Ascending aorta (tissue), 2 donors: Measurements from ENCODE around the gene ANTXR1. TPM values are rescaled to one million over a fixed set of nuclear protein-coding genes. Genes with fewer than 3 reads are reported as not detected.

Experiments used
- DNase-seq, 2 donors: peaks; one replicate each; pipeline ENCODE4 v3.0.0-alpha.2; 2019; ENCODE audit warnings: low spot score in 2 of 2
- H3K27ac ChIP-seq, 2 donors: fragments of 200-600 bp; sonication (generic); one replicate each; pipeline ENCODE4 v1.5.1; 2016 to 2017; ENCODE audit warnings: mild to moderate bottlenecking in 1 of 2
- H3K27me3 ChIP-seq: fragments of 200-600 bp; sonication (generic); one replicate; pipeline ENCODE4 v1.5.1; 2017
- H3K36me3 ChIP-seq, 2 donors: fragments of 200-600 bp; sonication (generic); one replicate each; pipeline ENCODE4 v1.5.1; 2016
- H3K4me1 ChIP-seq, 2 donors: fragments of 200-600 bp; sonication (generic); one replicate each; pipeline ENCODE4 v1.5.1; 2016 to 2017; ENCODE audit warnings: mild to moderate bottlenecking in 1 of 2
- H3K4me3 ChIP-seq, 2 donors: fragments of 200-600 bp; sonication (generic); one replicate each; pipeline ENCODE4 v1.5.1; 2016 to 2017; ENCODE audit warnings: mild to moderate bottlenecking in 1 of 2
- H3K9me3 ChIP-seq, 2 donors: fragments of 200-600 bp; sonication (generic); one replicate each; pipeline ENCODE4 v1.5.1; 2016
- intact Hi-C: fragments of 100-400 bp; cut with DNase I; formaldehyde crosslinking; loops from one replicate; pipeline ENCODE4 v1.15.1; 2023
- total RNA-seq: library from RNA; depleted of rRNA; stranded (reverse); fragments of >200 nt; gene quantifications from one replicate; pipeline ENCODE4 v1.1.0, GENCODE V29; 2016
- TF ChIP-seq, protein P1 (sequence below), 3 experiments: fragments of 200-600 bp in 2 of 3; fragments of 450-650 bp in 1 of 3; sonication (generic) in 2 of 3; IDR thresholded peaks; one replicate each; pipeline ENCODE4 v1.5.1; 2016 to 2019; ENCODE audit warnings: antibody characterized with exemption in 3 of 3, mild to moderate bottlenecking in 1 of 3, moderate library complexity in 1 of 3

ANTXR1 gene
- total RNA-seq, 1 donor from 2014 or later = 90.3 TPM

GRCh38 chr2:69168144-69168813, 155.3 kb downstream of the ANTXR1 start:
- peak overlapping the region; percentile 76 to 96 for H3K27ac ChIP-seq
- intact Hi-C loops = no loop called here
- no peaks in the 10 kb centered on the region for H3K9me3 ChIP-seq
- DNase-seq = no peak
- H3K4me3 ChIP-seq = no peak overlapping the region
- H3K4me1 ChIP-seq = peaks cover 24 to 78% of the 10 kb centered on the region in 2 donors
- H3K27me3 ChIP-seq = no peaks in the 10 kb centered on the region
- no peaks in the 10 kb centered on the region for H3K36me3 ChIP-seq
- TF ChIP-seq, protein P1, sequence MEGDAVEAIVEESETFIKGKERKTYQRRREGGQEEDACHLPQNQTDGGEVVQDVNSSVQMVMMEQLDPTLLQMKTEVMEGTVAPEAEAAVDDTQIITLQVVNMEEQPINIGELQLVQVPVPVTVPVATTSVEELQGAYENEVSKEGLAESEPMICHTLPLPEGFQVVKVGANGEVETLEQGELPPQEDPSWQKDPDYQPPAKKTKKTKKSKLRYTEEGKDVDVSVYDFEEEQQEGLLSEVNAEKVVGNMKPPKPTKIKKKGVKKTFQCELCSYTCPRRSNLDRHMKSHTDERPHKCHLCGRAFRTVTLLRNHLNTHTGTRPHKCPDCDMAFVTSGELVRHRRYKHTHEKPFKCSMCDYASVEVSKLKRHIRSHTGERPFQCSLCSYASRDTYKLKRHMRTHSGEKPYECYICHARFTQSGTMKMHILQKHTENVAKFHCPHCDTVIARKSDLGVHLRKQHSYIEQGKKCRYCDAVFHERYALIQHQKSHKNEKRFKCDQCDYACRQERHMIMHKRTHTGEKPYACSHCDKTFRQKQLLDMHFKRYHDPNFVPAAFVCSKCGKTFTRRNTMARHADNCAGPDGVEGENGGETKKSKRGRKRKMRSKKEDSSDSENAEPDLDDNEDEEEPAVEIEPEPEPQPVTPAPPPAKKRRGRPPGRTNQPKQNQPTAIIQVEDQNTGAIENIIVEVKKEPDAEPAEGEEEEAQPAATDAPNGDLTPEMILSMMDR (IDR thresholded peaks at IDR 0.05) = no peak

GRCh38 chr2:69168950-69169654, 156.1 kb downstream of the ANTXR1 start:
- no peak for DNase-seq
- no peaks in the 10 kb centered on the region for H3K9me3 ChIP-seq
- TF ChIP-seq, protein P1 (IDR thresholded peaks at IDR 0.05) = no peak
- peak overlapping the region; percentile 76 to 96 for H3K27ac ChIP-seq
- H3K36me3 ChIP-seq = no peaks in the 10 kb centered on the region
- intact Hi-C loops = no loop called here
- H3K4me3 ChIP-seq = no peak overlapping the region
- no peaks in the 10 kb centered on the region for H3K27me3 ChIP-seq
- peaks cover 19 to 77% of the 10 kb centered on the region in 2 donors for H3K4me1 ChIP-seq

GRCh38 chr2:69169655-69170389, 156.8 kb downstream of the ANTXR1 start:
- H3K4me1 ChIP-seq = peaks cover 19 to 74% of the 10 kb centered on the region in 2 donors
- H3K4me3 ChIP-seq = no peak overlapping the region
- peak overlapping the region; percentile 76 to 96 for H3K27ac ChIP-seq
- H3K36me3 ChIP-seq = no peaks in the 10 kb centered on the region
- TF ChIP-seq, protein P1 (IDR thresholded peaks at IDR 0.05) = no peak
- no peaks in the 10 kb centered on the region for H3K27me3 ChIP-seq
- H3K9me3 ChIP-seq = no peaks in the 10 kb centered on the region
- DNase-seq = no peak
- intact Hi-C loops = loop anchor here (10.0 kb wide), 1 partner anchor 225 kb away; no protein-coding TSS in a partner anchor

DNA sequence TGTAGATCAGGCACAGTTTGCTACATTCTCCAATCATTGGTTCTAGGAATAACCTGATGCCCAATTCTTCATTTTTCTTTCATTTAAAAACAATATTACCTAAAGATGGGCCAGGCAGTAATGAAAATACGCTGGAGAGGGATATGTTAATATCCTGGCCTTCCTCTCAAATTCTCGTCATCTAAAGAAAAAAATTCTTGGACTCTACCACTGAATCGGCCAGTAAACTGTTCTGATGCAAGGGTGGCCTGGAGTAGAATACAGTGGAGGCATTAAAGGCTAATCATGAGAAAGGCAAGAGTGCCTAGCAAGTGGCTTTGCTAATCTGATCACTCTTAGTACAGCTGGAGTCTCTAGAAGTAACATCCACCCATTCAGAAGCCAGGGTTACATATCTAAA, 157.7 kb downstream of the ANTXR1 start:
- TF ChIP-seq, protein P1 (IDR thresholded peaks at IDR 0.05) = no peak
- intact Hi-C loops = loop anchor here (10.0 kb wide), 1 partner anchor 226 kb away; no protein-coding TSS in a partner anchor
- H3K27ac ChIP-seq = peak overlapping the region; percentile 76 to 96

DNA sequence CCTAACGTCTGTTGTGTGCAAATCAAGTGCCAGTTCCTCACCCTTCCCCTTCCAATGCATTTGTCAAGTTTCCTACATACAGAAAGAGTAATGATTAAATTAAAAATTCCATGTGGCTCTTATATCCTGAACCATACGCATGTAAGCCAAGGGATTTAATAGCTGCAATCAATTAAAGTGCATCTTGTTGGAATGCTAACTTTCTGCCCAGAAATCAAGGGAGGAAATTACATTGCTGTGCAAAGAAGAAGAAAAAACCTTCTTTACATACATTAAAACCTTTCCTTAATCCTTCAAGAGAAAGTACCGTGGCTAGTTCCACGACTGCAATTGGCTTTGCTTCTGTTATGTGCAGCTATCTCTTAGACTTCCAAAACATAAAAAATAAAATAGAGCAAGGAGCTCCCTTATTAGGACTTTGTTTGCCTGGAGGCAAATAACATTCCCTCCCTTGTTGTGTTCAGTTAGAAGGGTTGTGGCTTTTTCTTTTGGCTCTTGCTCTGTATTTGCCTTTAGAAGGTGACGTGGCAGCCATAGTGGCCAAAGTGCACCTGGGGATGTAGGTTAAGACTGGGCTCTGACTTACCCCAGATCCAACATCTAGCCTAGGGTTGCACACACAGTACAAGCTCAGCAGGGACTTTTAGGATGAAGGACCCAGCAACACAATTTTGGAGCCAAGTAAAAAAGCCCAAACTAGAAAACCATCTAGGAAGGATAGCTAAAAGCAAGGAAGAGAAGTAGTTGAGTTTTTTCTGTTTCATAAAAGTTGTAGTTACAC, 158.3 kb downstream of the ANTXR1 start:
- Histone ChIP-seq H3K36me3 (no peaks in the 10 kb centered on the region), H3K9me3 (no peaks in the 10 kb centered on the region), H3K4me1 (peaks cover 19 to 72% of the 10 kb centered on the region in 2 donors), H3K27me3 (no peaks in the 10 kb centered on the region), H3K4me3 (no peak overlapping the region), H3K27ac (peak overlapping the region; percentile 92 to 96)
- no peak for DNase-seq
- TF ChIP-seq, protein P1 (IDR thresholded peaks at IDR 0.05) = no peak
- intact Hi-C loops = loop anchor here (10.0 kb wide), 1 partner anchor 227 kb away; no protein-coding TSS in a partner anchor

More for the DNA sequence above, 157.7 kb downstream of the ANTXR1 start:
- peaks cover 19 to 69% of the 10 kb centered on the region in 2 donors for H3K4me1 ChIP-seq
- H3K27me3 ChIP-seq = no peaks in the 10 kb centered on the region
- DNase-seq = no peak
- H3K9me3 ChIP-seq = no peaks in the 10 kb centered on the region
- no peak overlapping the region for H3K4me3 ChIP-seq
- H3K36me3 ChIP-seq = no peaks in the 10 kb centered on the region
